Rectal smooth muscle tissue (tissue), 1 donor: Measurements from ENCODE around the gene GNAI2.
"Not testable (repeated sequence)": the region's sequence is repeated elsewhere in the genome, so short reads cannot be mapped to it uniquely, and the experiment has no call there.

Experiments
- H3K27ac ChIP-seq: one replicate; pipeline ENCODE4 v1.7.0; 2013; ENCODE audit warnings: low read depth, low read length, inconsistent platforms
- H3K27me3 ChIP-seq: one replicate; pipeline ENCODE4 v1.7.0; 2013; ENCODE audit warnings: low read length; ENCODE audit not compliant: control insufficient read depth, insufficient read depth
- H3K36me3 ChIP-seq: one replicate; pipeline ENCODE4 v1.7.0; 2013; ENCODE audit warnings: low read length; ENCODE audit not compliant: control insufficient read depth, insufficient read depth
- H3K4me1 ChIP-seq: one replicate; pipeline ENCODE4 v1.7.0; 2013; ENCODE audit warnings: low read length; ENCODE audit not compliant: control insufficient read depth, insufficient read depth
- H3K4me3 ChIP-seq: one replicate; pipeline ENCODE4 v1.7.0; 2013; ENCODE audit warnings: low read length
- H3K9ac ChIP-seq: one replicate; pipeline ENCODE4 v1.7.0; 2013; ENCODE audit warnings: low read length

Gene GNAI2

GRCh38 chr3:50244813-50245212 lies 8.8 kb downstream of the GNAI2 start:
- H3K27ac ChIP-seq, result peak overlapping the region; percentile 6
- H3K36me3 ChIP-seq, result not testable (repeated sequence)

DNA sequence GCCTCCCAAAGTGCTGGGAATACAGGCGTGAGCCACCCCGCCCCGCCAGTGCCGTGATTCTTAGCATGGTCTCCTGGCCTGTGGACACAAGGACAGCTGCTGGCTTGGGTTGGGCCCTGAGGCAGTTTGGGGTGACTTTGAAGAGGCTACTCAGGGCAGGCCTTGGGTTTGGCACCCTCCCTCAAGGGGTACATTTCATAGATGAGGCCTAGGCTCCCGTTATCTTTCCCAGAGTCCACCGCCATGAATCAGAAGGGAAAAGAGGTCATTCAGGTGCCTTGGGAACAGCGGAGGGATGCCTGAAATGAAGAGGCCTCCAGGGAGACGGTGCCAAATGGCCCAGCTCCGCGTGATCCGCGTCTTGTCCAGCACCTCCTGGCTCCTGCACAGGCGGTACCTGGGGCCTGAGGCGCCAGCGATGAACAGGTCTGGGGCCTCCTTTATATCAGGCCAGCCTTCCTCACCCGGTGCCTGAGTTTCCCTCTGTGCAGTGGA lies 9.3 kb downstream of the GNAI2 start:
- Histone ChIP-seq H3K9ac (no peak overlapping the region), H3K27ac (peak overlapping the region; percentile 53), H3K36me3 (peaks cover 2% of the 10 kb centered on the region), H3K27me3 (no peaks in the 10 kb centered on the region), H3K4me1 (peaks cover 17% of the 10 kb centered on the region), H3K4me3 (peak overlapping the region; percentile 53)

More at GRCh38 chr3:50244813-50245212, 8.8 kb downstream of the GNAI2 start:
- H3K4me1 ChIP-seq, result peaks cover 18% of the 10 kb centered on the region
- not testable (repeated sequence) for H3K27me3 ChIP-seq, H3K9ac ChIP-seq, H3K4me3 ChIP-seq

DNA sequence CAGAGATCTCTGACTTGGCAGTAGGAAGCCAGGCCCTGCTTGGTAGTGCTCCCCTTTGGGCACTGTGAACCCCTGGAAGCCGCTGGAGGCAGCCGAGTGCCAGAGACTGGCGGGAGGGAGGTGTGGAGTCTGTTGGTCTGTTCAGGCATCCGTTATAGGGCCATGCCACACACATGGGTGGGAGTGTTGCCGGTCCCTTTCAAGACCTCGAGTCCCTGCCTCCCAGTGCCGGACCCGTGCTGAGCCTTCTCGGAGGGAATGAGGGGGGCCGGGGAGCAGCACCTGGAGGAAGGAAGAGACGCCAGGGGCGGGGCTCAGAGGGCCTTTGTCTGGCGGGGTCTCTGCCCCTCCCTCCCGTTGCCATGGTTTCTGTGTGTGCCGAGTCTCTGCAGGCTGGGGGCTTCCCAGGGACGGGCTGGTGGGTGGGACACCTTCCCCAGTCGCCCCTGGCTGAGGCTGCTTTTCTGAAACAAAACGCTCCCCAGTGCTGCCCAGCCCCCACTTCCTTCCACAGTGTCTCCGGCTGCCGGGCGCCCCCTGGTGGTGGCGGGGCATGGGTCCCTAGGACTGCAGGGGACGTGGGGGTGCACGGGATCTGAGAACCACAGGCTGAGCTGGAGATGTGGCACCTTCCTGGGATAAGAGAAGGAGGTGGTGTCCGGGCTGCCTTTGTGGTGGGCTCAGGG lies 10.0 kb downstream of the GNAI2 start:
- Histone ChIP-seq H3K9ac (peak overlapping the region; percentile 56), H3K4me1 (peaks cover 17% of the 10 kb centered on the region), H3K4me3 (peak overlapping the region; percentile 53), H3K36me3 (peaks cover 2% of the 10 kb centered on the region), H3K27ac (peak overlapping the region; percentile 53), H3K27me3 (no peaks in the 10 kb centered on the region)

GRCh38 chr3:50246517-50246954 lies 10.5 kb downstream of the GNAI2 start:
- peaks cover 13% of the 10 kb centered on the region for H3K4me1 ChIP-seq
- peak overlapping the region; percentile 53 for H3K27ac ChIP-seq
- H3K4me3 ChIP-seq, result peak overlapping the region; percentile 53
- H3K36me3 ChIP-seq, result peaks cover 5% of the 10 kb centered on the region
- peak overlapping the region; percentile 3 for H3K9ac ChIP-seq
- H3K27me3 ChIP-seq, result no peaks in the 10 kb centered on the region

DNA sequence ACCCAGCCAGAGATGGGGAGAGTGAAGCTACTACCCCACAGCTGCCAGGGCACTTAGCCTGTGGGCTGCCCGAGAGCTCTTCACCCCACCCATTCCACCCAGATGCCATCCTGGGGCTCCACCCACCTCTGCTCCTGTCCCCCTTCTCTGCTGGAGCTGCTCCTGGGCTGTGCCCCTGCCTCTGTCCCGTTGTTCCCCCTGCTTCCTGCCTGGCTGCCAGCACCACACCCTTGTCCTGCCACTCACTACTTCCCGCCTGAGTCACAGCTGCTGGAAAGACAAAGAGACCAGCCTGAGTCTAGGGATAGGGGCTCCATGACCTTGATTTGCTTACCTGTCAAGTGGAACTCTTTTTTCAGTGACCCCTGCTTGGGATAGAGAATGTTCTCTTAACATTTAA lies 12.4 kb downstream of the GNAI2 start:
- no peak overlapping the region for H3K9ac ChIP-seq
- peaks cover 12% of the 10 kb centered on the region for H3K4me1 ChIP-seq
- no peak overlapping the region for H3K4me3 ChIP-seq
- H3K27ac ChIP-seq, result no peak overlapping the region
- H3K27me3 ChIP-seq, result no peaks in the 10 kb centered on the region
- peaks cover 10% of the 10 kb centered on the region for H3K36me3 ChIP-seq

DNA sequence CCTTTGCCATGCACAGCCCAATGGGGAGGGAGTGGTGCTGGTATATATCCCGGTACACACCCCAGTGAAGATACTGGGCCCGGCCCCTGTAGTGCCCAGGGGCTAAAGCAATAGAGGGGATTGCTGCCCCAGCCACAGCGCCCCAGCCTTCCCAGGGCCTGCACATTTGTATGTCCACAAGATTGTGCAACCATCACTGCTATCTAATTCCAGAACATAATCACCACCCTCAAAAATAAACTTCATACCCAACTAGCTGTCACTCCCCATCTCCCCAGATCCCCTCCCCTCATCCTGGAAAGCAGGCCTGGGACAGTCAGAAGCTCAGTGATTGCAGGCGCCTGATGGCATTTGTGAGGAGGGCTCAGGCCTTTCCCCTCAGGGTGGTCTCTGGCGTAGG lies 13.5 kb downstream of the GNAI2 start:
- no peak overlapping the region for H3K27ac ChIP-seq
- no peak overlapping the region for H3K9ac ChIP-seq
- H3K4me3 ChIP-seq, result no peak overlapping the region
- peaks cover 13% of the 10 kb centered on the region for H3K36me3 ChIP-seq
- no peaks in the 10 kb centered on the region for H3K27me3 ChIP-seq
- peaks cover 12% of the 10 kb centered on the region for H3K4me1 ChIP-seq

DNA sequence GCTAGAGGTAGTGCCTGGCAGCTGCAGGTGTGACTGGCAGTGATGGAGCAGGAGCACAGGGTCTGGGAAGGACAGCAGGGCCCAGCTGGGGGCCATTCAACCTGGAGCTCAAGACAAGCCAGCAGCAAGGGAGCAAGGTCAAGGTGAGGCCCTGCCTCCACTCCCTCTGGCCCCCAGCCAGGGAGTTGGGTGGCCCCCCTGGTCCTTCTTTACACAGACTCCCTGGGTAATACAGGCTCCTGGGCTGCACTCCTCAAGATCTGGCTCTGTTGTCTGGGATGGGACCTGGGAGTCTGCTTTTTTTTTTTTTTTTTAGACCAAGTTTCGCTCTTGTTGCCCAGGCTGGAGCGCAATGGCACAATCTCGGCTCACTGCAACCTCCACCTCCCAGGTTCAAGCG lies 14.5 kb downstream of the GNAI2 start:
- H3K36me3 ChIP-seq, result peaks cover 20% of the 10 kb centered on the region
- peaks cover 11% of the 10 kb centered on the region for H3K4me1 ChIP-seq
- H3K27me3 ChIP-seq, result no peaks in the 10 kb centered on the region
- H3K4me3 ChIP-seq, result no peak overlapping the region
- no peak overlapping the region for H3K9ac ChIP-seq
- H3K27ac ChIP-seq, result no peak overlapping the region

DNA sequence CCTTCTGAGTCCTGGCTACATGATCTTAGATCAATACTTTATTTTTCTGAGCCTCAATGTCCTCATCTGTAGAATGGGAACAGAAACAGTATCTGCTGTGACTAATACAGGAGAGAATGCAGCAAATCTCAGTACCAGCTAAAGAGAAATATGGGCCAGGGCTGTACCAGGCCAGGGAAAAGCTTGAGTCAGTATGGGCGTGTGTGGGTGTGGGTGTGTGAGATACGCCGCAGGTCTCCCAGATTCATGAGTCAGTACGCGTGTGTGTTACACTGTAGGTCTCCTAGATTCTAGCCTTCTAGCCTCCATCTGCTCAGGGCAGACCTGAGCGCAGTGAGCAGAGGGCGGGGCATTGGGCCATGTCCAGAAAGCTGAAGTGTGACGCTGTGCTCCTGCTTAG lies 15.2 kb downstream of the GNAI2 start:
- Histone ChIP-seq H3K36me3 (peaks cover 23% of the 10 kb centered on the region), H3K4me1 (peaks cover 7% of the 10 kb centered on the region), H3K27ac (no peak overlapping the region), H3K4me3 (no peak overlapping the region), H3K27me3 (no peaks in the 10 kb centered on the region), H3K9ac (no peak overlapping the region)

- Histone ChIP-seq H3K4me3 (no peak overlapping the region), H3K9ac (no peak overlapping the region), H3K4me1 (peaks cover 5% of the 10 kb centered on the region), H3K27ac (no peak overlapping the region), H3K36me3 (peaks cover 39% of the 10 kb centered on the region), H3K27me3 (no peaks in the 10 kb centered on the region)
Measured at GRCh38 chr3:50254577-50255250, 18.7 kb downstream of the GNAI2 start.

DNA sequence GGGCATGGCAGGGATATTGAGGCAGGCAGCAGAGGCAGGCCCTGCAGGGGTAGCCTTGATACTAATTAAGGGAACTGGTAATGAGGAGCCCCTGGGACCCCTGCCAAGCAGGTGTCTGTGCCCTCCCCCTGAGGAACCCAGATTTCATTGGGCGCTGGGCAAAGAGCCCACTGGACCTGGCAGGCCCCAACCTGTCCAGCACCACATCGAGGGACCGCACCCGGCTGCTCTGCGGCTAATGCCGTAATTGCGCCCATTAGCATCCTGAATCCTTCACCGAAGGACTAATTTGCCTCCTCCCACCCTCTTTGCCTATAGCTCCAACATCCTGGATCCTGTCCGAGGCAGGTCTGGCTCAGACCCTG lies 19.2 kb downstream of the GNAI2 start:
- H3K4me1 ChIP-seq, result peaks cover 7% of the 10 kb centered on the region
- no peak overlapping the region for H3K4me3 ChIP-seq
- H3K9ac ChIP-seq, result no peak overlapping the region
- H3K27me3 ChIP-seq, result no peaks in the 10 kb centered on the region
- no peak overlapping the region for H3K27ac ChIP-seq
- H3K36me3 ChIP-seq, result peaks cover 39% of the 10 kb centered on the region

DNA sequence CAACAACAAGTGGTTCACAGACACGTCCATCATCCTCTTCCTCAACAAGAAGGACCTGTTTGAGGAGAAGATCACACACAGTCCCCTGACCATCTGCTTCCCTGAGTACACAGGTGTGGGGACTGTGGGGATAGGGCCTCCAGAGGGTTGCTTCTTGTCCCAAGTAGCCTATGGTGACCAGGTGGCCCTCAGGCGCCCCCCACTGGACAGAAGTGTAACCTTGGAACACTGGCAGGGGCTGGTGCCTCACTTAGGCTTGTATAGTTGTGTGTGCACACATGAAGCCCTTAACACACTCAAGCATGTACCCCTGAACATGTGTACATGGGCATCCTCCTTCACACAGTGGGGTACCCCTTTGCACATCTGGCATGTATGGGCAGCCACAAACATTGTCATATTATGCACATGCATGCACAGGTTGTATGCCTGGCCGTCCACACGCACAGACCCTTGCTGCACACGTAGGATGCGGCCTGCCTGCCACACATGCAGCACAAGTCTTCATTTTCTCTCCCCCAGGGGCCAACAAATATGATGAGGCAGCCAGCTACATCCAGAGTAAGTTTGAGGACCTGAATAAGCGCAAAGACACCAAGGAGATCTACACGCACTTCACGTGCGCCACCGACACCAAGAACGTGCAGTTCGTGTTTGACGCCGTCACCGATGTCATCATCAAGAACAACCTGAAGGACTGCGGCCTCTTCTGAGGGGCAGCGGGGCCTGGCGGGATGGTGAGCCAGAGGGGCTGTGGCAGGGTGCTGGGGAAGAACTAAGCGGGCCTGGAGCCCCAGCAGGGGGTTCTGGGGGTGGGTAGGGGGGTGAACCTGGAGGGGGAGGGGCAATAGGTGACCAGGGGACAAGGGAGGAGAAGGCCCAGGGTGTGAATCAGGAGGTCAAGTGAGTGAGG lies 21.2 kb downstream of the GNAI2 start:
- peaks cover 32% of the 10 kb centered on the region for H3K36me3 ChIP-seq
- H3K4me1 ChIP-seq, result peaks cover 21% of the 10 kb centered on the region
- no peak overlapping the region for H3K9ac ChIP-seq
- no peak overlapping the region for H3K4me3 ChIP-seq
- no peaks in the 10 kb centered on the region for H3K27me3 ChIP-seq
- H3K27ac ChIP-seq, result no peak overlapping the region

DNA sequence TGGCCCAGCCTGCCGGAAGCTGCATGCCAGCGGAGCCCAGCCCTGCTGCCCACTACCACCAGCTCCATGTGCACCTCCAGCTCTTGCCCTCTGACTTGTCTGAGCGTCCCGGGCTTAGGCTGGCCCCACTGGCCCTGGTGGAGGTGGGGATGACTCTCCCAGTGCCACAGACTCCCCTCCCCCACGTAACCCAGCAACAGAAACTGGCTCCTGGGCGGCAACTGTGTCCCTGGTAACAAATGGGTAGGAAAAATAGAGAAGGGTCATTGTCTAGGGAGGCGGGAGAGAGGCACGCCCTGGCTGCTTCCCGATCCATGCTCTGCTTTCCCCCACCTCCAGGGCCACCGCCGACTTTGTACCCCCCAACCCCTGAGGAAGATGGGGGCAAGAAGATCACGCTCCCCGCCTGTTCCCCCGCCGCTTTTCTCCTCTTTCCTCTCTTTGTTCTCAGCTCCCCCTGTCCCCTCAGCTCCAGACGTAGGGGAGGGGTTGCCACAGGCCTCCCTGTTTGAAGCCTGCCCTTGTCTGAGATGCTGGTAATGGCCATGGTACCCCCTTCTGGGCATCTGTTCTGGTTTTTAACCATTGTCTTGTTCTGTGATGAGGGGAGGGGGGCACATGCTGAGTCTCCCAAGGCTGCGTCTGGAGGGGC lies 22.2 kb downstream of the GNAI2 start:
- H3K27ac ChIP-seq, result peak overlapping the region; percentile 97
- no peak overlapping the region for H3K4me3 ChIP-seq
- peaks cover 32% of the 10 kb centered on the region for H3K36me3 ChIP-seq
- H3K9ac ChIP-seq, result no peak overlapping the region
- no peaks in the 10 kb centered on the region for H3K27me3 ChIP-seq
- peaks cover 21% of the 10 kb centered on the region for H3K4me1 ChIP-seq
